Peyer's patch (tissue), 4 donors: Measurements from ENCODE around the gene DOK5. TPM values are rescaled to one million over a fixed set of nuclear protein-coding genes. Genes with fewer than 3 reads are reported as not detected.

Experiments
- DNase-seq, 3 donors: peaks; one replicate each; pipeline ENCODE4 v3.0.0-alpha.2; 2017 to 2019
- H3K27ac ChIP-seq, 4 donors: fragments of 200-600 bp; sonication (generic); one replicate each; pipeline ENCODE4 v1.5.1; 2016 to 2019
- H3K27me3 ChIP-seq, 2 donors: fragments of 200-600 bp; sonication (generic); one replicate each; pipeline ENCODE4 v1.5.1; 2019
- H3K36me3 ChIP-seq, 3 donors: fragments of 200-600 bp; sonication (generic); one replicate each; pipeline ENCODE4 v1.5.1; 2016 to 2019
- H3K4me1 ChIP-seq, 4 donors: fragments of 200-600 bp; sonication (generic); one replicate each; pipeline ENCODE4 v1.5.1; 2016 to 2019
- H3K4me3 ChIP-seq, 4 donors: fragments of 200-600 bp; sonication (generic); 1 replicate in 3 of 4; 2 replicates in 1 of 4; pipeline ENCODE4 v1.5.1; 2016 to 2019; ENCODE audit warnings: mild to moderate bottlenecking in 1 of 4
- H3K9me3 ChIP-seq, 4 donors: fragments of 200-600 bp; sonication (generic); one replicate each; pipeline ENCODE4 v1.5.1; 2016 to 2019; ENCODE audit warnings: mild to moderate bottlenecking in 1 of 4
- POLR2A ChIP-seq, 2 donors: fragments of 450-650 bp; IDR thresholded peaks; one replicate each; pipeline ENCODE4 v1.5.1; 2017; ENCODE audit warnings: antibody characterized with exemption in 2 of 2, mild to moderate bottlenecking in 2 of 2, moderate library complexity in 2 of 2
- total RNA-seq, 4 donors: library from RNA; depleted of rRNA; stranded (reverse); fragments of >200 nt; gene quantifications; one replicate each; pipeline ENCODE4 v1.1.0, GENCODE V29; 2016
- TF ChIP-seq, protein P1 (sequence below), 6 experiments: fragments of 450-650 bp in 4 of 6; fragments of 200-600 bp in 2 of 6; sonication (generic) in 1 of 6; IDR thresholded peaks; one replicate each; pipeline ENCODE4 v1.5.1; 2017 to 2019; ENCODE audit warnings: antibody characterized with exemption in 6 of 6, mild to moderate bottlenecking in 3 of 6, moderate library complexity in 1 of 6

DOK5 gene
- total RNA-seq, 4 donors from 2014 or later: 2.1 TPM; not detected in 3

DNA sequence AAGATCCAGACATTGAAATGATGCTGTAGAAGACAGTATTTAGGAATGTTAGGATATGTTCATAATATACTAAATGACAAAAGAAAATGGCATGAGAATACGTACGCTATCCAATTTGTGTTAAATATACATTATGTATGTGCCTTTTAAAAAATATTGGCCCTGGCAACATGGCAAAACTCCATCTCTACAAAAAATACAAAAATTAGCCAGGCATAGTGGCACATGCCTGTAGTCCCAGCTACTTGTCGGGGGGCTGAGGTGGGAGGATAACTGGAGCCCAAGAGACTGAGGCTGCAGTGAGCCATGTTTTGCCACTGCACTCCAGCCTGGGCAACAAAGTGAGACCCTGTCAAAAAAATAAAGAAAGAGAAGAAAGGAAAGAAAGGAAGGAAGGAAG, 155.7 kb downstream of the DOK5 start:
- Histone ChIP-seq H3K9me3 (no peaks in the 10 kb centered on the region), H3K4me1 (no peaks in the 10 kb centered on the region), H3K36me3 (no peaks in the 10 kb centered on the region), H3K27me3 (no peaks in the 10 kb centered on the region), H3K27ac (no peak overlapping the region), H3K4me3 (no peak overlapping the region)
- TF ChIP-seq POLR2A (IDR thresholded peaks at IDR 0.05): no peak
- TF ChIP-seq, protein P1, sequence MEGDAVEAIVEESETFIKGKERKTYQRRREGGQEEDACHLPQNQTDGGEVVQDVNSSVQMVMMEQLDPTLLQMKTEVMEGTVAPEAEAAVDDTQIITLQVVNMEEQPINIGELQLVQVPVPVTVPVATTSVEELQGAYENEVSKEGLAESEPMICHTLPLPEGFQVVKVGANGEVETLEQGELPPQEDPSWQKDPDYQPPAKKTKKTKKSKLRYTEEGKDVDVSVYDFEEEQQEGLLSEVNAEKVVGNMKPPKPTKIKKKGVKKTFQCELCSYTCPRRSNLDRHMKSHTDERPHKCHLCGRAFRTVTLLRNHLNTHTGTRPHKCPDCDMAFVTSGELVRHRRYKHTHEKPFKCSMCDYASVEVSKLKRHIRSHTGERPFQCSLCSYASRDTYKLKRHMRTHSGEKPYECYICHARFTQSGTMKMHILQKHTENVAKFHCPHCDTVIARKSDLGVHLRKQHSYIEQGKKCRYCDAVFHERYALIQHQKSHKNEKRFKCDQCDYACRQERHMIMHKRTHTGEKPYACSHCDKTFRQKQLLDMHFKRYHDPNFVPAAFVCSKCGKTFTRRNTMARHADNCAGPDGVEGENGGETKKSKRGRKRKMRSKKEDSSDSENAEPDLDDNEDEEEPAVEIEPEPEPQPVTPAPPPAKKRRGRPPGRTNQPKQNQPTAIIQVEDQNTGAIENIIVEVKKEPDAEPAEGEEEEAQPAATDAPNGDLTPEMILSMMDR (IDR thresholded peaks at IDR 0.05): no peak
- no peak for DNase-seq

DNA sequence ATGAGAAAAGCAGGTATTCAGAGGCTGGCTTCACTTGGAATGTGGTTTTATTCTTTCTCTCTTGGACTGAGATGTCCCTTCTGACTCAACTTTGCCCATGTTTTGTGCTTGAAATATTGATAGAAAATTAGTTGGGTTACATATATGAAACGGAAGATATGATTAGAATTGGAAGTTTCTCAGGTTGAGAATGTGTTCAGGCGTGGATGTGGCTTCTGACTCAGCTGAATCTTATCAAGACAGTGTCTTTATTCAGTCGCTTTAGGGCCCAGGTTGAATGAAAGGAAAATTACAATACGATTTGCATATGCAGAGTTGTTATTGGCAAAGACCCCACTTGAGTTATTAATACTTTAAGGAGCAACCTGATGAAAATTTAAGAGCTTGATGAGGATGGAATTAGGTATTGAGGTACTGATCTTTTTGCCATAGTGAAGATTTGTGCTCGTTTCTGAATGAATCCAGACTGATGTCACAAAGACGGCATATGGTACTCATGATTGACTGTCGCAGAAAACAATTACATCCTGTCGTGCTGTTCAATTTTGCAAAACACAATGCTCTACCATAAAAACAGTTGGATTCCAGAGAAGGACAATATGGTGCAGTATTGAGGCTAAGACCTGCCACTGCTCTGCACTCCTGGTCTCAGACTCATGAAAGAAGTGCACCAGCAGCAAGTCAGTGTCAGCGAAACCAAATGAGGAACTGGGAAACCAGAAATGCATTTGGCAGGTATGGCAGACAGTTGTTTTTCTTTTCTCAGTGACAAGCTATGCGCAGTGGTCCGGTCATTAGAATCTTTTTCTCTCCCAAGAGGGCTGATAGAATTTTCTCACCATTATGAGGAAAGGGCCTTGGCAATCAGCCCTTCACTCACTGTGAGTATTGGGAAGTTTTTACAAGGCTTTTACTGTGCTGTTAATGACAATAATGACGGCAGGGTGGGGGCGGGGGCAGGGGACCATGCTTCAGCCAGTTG, 158.3 kb downstream of the DOK5 start:
- H3K27ac ChIP-seq: no peak overlapping the region
- no peak for DNase-seq
- no peak overlapping the region for H3K4me3 ChIP-seq
- no peaks in the 10 kb centered on the region for H3K27me3 ChIP-seq
- no peaks in the 10 kb centered on the region for H3K36me3 ChIP-seq
- TF ChIP-seq POLR2A (IDR thresholded peaks at IDR 0.05): no peak
- TF ChIP-seq, protein P1 (IDR thresholded peaks at IDR 0.05): no peak
- no peaks in the 10 kb centered on the region for H3K9me3 ChIP-seq
- H3K4me1 ChIP-seq: no peaks in the 10 kb centered on the region

DNA sequence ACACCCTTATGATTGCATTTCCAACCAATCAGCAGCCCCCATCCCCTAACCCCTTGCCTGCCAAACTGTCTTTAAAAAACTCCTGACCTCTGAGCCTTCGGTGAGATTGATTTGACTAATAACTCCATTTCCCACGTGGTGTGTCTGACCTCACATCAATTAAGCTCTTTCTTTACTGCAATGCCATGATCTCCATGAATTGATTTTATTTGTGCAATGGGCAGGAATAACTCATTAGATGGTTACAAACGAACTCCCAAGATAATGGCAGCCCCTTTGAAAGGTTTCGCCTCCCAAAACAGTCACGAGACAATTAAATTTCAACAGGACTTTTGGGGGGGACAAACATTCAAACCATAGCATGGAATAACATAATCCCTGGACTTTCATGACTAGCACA, 161.2 kb downstream of the DOK5 start:
- Histone ChIP-seq H3K27ac (no peak overlapping the region), H3K4me1 (no peaks in the 10 kb centered on the region), H3K36me3 (no peaks in the 10 kb centered on the region), H3K27me3 (no peaks in the 10 kb centered on the region), H3K9me3 (no peaks in the 10 kb centered on the region), H3K4me3 (no peak overlapping the region)
- TF ChIP-seq POLR2A (IDR thresholded peaks at IDR 0.05): no peak
- TF ChIP-seq, protein P1 (IDR thresholded peaks at IDR 0.05): no peak
- no peak for DNase-seq

DNA sequence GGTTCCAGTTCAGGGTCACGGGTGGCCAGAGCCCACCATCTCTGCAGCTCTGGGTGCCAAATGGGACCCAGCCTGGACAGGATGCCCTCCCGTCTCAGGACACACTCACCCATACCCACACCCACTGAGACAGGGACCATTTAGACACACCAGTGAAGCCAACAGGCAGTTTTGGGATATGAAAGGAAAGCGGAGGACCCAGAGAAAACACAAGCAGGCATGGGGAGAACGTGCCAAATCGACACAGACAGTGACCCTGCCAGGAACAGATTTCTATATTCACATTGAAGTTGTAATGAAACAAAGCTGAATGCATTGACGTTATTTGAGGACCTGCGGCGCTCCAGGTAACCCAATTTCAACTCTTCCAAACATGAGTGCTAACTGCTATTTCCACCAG, 164.5 kb downstream of the DOK5 start:
- Histone ChIP-seq H3K9me3 (no peaks in the 10 kb centered on the region), H3K36me3 (no peaks in the 10 kb centered on the region), H3K27me3 (no peaks in the 10 kb centered on the region), H3K4me3 (no peak overlapping the region), H3K4me1 (no peaks in the 10 kb centered on the region), H3K27ac (no peak overlapping the region)
- no peak for TF ChIP-seq POLR2A (IDR thresholded peaks at IDR 0.05)
- TF ChIP-seq, protein P1 (IDR thresholded peaks at IDR 0.05): no peak
- no peak for DNase-seq

DNA sequence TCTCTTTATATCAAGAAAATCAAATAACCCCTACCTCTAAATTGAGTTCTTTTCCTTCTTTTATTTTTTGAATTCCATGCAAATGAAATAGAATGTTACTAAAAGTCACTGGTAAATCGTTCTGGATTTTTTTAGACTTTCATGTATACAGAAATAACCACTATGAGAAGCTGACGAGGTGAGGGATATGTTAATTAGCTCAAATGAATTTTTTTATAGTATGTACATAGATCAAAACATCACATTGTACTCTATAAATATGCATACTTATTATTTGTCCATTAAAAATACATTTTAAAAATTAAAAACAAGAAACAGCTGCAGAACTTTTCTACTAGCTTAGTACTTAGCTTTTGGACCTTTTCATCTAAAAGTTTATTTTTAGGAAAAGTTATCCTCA, 165.4 kb downstream of the DOK5 start:
- no peak for DNase-seq
- Histone ChIP-seq H3K27ac (no peak overlapping the region), H3K27me3 (no peaks in the 10 kb centered on the region), H3K9me3 (no peaks in the 10 kb centered on the region), H3K4me3 (no peak overlapping the region), H3K4me1 (no peaks in the 10 kb centered on the region), H3K36me3 (no peaks in the 10 kb centered on the region)
- TF ChIP-seq, protein P1 (IDR thresholded peaks at IDR 0.05): no peak
- TF ChIP-seq POLR2A (IDR thresholded peaks at IDR 0.05): no peak
